ENCODE data around the gene NRSN2.

- TF ChIP-seq CTCF (IDR thresholded peaks at IDR 0.05 in 2 of 3, conservative IDR thresholded peaks at IDR 0.05 in 1 of 3; ENCODE audit: borderline replicate concordance in 1 of 3, insufficient read depth in 1 of 3, low read depth in 2 of 3, low read length in 2 of 3), result no peak
- TF ChIP-seq EZH2 (IDR thresholded peaks at IDR 0.05), result no peak
- no peak for TF ChIP-seq ATF3 (IDR thresholded peaks at IDR 0.05)
- TF ChIP-seq POLR2A (IDR thresholded peaks at IDR 0.05; ENCODE audit: borderline replicate concordance, extremely low read depth, insufficient read depth, insufficient read length), result no peak
- no peak for TF ChIP-seq YY1 (IDR thresholded peaks at IDR 0.05; ENCODE audit: extremely low read depth, insufficient replicate concordance, low read depth, low read length)
- TF ChIP-seq ZBTB33 (IDR thresholded peaks at IDR 0.05; ENCODE audit: extremely low read depth, insufficient replicate concordance, low read length), result no peak
- no peak for TF ChIP-seq ZNF274 (IDR thresholded peaks at IDR 0.05; ENCODE audit: low read depth, low read length)
- no peak for TF ChIP-seq MAX (IDR thresholded peaks at IDR 0.05)
- TF ChIP-seq POLR2AphosphoS5 (IDR thresholded peaks at IDR 0.05; ENCODE audit: low read depth, low read length), result peak; percentile 3; the same call in 1 of the 2 replicates
- TF ChIP-seq EGR1 (IDR thresholded peaks at IDR 0.05; ENCODE audit: low read depth), result no peak
These were observed 38.5 kb downstream of the NRSN2 start for GRCh38 chr20:385448-385847.
